Stimulated activated CD4-positive, alpha-beta T cell treated with anti-CD3 and anti-CD28 coated beads, Interleukin-2, amount 100 ng/mL, for 4 hours (primary cell): ENCODE measurements around the gene PFDN4.
A peak's percentile ranks its signal among the peaks of the same experiment; 100 is the strongest.

Source experiments
- DNase-seq: peaks from one replicate; pipeline ENCODE4 v3.0.0-alpha.2; 2020; ENCODE audit warnings: low read depth

The PFDN4 gene, protein sequence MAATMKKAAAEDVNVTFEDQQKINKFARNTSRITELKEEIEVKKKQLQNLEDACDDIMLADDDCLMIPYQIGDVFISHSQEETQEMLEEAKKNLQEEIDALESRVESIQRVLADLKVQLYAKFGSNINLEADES

GRCh38 chr20:54207743-54208547 is at the start of gene PFDN4:
PFDN4 (plus strand) TSS chr20:54208087; CDS start chr20:54208101, 14 bp downstream.
- peak; percentile 65 for DNase-seq

DNA sequence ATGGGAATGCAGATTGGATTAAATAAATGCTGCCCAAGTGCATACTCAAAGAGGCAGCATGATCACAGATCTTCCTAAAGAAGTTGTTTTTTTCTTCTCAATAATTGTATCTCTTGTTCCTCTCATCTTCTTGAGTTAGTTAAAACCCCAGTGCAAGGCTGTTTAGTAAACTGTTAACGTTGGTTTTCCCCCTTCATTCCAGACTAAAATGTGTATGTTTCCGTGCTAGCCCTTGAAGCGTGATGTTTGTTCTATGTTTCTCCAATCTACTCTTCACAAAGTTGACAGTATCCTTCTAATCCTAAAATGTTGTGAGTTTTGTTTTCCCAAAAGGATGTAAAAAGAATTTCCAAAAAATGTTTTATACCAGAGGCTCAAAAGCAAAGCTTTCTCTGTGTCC is 49.7 kb upstream of the PFDN4 start:
- no peak for DNase-seq

DNA sequence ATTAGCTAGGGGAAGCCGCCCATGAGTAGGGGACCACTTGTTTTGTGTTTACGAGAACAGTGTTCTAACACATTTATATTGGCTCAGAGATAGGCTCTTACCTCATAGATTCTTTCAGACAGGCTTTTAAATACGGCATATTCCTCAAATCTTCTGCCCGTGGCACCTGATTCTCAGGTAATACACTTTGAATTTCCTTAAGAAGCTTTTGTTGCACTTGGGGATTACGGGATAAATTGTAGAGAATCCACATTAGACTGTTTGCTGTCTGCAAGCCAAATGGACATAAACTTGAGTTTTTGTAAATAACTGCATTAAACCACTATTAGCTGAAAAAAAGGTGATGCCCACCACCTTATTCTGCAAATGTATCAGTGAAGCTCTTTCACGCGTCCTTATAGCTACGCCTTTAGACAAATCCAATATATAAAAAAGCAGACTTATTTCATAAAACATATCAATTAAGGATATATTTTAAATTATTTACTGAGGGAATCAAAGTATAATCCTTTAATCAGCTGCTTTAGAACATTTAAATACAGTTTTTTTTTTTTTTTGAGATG is 49.0 kb upstream of the PFDN4 start:
- no peak for DNase-seq

DNA sequence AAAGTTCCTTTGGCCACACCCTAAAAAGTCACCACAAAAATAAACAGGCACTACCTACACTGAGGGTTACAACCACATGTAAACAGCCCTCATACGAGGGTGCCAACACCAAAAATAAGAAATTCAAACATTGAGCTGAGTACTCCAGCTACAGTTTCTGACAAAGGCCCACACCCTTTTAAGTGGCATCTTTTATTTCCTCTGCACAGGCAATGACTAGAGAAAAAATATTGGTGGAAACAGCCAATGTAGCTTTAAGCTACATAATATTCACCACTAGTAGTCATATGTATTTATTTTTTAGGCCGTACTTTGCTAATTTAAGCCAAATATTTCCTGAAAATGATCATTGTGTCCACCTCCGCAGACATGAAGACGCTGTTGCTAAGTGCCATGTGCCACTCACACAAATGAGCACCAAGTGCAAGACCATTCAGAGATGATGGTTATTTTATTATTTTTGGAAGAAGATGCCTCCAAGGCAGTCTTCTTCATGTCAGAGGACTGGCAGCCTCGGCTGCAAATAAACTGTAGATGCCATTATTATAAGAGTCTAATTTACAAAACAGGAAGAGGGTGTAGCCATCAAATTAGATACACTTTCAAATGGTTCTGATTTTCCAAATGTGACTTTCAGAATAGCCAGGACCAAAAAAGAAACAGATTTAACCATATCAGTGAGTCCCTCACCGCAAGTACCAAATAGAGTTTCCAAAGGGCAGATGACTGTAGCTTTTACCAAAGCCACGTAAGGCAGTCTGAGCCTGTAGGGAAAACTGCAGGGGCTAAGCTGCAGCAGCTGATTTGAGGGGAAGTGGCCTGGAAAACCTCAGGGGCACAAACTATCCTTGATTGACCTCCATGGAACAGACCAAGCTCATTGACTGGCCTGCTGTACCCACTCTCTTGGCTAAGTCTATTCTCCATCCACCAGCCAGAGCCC is 47.6 kb upstream of the PFDN4 start:
- DNase-seq = no peak

DNA sequence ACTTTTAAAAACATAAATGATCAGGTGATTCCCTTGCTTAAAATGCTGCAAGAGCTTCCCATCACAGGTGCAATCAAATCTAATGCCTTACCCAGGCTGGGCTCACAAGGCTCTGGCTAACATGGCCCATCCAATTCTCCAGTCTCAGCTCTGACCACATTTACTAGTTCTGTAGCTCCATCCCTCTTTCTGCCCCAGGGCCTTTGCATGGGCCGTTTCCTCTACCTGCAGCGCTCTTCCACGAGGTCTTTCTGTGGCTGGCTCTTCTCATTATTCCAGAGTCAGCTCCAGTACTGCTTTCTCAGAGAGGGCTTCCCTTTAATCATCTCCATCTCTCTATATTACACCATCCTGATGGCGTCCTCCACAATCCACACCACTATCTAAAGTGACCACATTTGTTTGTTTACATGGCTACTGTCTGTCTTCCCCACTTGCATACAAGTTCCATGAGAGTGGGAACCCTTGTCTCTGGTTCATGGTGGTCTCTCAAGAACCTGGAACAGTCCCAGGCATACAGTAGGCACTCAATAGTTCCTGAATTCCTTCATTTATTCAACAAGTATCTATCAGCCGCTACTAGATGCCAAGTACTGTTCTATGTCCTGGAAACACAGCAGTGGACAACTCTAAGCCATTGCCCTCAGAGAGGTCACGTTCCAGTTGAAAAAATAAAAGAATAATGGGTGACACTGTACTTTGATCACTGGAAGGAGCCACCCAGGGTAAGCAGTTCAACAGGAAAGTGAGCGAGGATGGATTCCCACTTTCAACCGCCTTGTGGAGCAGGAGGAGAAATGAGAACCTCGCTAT is 46.7 kb upstream of the PFDN4 start:
- DNase-seq = no peak

- DNase-seq = no peak
Observed at GRCh38 chr20:54161821-54162149, 46.1 kb upstream of the PFDN4 start.

DNA sequence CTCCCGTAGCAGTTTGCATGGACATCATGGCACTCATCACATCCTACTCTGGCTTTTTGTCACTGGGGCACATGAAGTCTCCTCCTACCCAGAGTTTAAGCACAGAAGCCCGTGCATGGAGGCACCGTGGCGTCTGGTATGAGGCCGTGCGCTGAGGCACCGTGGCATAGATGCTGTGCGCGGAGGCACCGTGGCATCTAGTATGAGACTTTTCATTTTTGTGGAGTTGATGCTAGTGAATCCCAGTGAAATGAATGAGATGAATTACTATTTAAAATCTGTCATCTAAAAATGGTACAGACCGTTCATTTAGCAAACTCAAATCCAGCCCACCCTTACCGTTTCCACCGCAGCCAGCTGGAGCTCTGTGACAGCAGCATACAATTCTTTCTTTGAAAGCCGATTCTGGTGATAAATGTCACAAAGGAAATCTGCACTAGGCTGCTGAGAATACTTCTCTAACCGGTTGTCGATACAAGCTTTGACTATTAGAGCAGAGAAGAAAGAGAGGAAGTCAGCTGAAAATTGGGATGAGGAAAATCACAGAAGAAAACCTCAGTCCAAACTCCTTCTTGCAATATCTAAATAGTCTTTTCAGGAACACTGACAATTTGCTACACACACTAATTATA is 45.4 kb upstream of the PFDN4 start:
- DNase-seq = no peak

GRCh38 chr20:54163402-54163801 is 44.5 kb upstream of the PFDN4 start:
- DNase-seq = no peak

- DNase-seq = no peak
Observed at GRCh38 chr20:54165014-54165413, 42.9 kb upstream of the PFDN4 start.

DNA sequence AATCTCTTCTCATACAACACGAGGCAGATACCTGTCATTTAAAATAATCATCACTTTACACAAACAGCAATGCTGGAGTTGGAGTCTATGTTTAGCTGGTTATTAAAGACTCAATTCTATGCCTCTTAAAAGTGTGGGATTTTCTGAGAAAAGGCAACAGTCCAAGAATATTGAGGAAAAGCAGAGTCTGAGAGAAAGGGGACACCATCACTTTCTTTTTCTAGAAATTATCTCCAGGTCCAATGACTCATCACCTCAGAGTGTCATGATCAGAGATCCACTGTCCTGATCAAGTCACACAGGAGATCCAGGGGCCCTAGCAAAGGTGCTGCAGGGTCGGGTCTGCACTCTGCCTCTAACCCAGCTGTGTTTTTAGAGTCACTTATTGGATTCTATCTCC is 42.1 kb upstream of the PFDN4 start:
- no peak for DNase-seq

DNA sequence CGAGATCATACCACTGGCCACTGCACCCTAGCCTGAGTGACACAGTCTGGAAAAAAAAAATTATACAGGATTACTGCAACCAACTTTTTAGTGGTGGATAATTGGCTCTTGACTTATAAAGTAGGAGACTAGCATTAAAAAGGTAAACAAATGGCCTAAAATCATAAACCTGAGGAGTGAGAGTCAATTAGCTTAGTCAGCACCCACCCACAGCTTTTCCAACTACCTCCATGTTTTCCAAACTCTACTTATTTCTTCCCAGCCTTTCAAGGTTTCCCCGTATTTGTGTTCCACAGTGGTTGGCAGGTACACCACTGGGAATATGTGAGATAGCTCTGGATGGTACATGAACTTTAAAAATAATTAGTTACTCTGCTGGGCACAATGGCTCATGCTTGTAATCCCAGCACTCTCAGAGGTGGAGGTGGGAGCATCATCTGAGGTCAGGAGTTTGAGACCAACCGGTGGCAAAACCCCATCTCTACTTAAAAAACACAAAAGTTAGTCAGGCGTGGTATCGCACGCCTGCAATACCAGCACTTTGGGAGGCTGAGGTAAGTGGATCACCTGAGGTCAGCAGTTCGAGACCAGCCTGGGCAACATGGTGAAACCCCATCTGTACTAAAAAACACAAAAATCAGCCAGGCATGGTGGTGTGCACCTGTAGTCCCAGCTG is 40.8 kb upstream of the PFDN4 start:
- DNase-seq = no peak

- DNase-seq = no peak
Observed at GRCh38 chr20:54167909-54168872, 39.7 kb upstream of the PFDN4 start.

- no peak for DNase-seq
Observed at GRCh38 chr20:54168961-54169862, 38.7 kb upstream of the PFDN4 start.

GRCh38 chr20:54170026-54170471 is 37.8 kb upstream of the PFDN4 start:
- DNase-seq = no peak

- DNase-seq = no peak
Observed at GRCh38 chr20:54170963-54171362, 36.9 kb upstream of the PFDN4 start.

- DNase-seq = no peak
Observed at GRCh38 chr20:54172532-54172855, 35.4 kb upstream of the PFDN4 start.

DNA sequence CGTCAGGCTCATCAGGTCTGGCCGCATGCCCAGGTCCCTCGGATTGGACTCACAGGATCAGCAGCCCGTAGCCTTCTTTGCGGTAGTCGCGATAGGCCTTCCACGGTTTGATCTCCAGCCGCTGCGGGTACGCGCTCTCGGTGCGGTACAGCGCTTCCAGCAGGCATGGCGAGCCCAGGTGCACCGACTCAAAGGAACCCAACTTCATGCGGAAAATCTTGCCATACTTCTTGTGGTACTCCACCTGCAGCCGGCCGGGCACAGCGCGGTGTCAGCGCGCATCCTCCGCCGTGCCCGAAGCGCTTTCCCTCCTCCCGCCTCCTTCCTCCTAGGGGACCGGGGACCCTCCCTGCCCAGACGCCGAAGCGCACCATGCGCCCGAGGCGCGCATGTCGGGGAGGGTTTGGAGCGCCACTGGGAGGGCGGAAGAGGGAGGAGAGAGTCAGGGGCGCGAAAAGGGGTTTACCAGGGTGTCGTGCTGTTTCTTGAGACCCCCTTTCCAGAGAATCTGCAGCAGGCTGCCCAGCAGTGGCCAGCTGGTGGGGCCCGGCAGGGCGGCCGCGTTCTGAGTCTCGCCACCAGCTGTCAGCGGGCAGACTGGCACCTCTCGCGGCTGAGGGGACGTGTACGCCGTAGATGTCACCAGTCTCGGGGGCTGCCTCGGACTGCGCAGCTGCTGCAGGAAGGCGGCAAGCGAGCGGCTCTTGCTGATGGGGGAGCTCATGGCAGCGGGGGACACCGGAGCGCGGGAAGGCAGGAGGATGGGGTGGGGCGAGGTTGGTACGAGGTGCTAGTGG is 34.8 kb upstream of the PFDN4 start:
- no peak for DNase-seq
